DOHH2 (cell line): Measurements from ENCODE around the gene OPRL1.
A peak's percentile ranks its signal among the peaks of the same experiment; 100 is the strongest.

Experiments used
- CTCF ChIP-seq: fragments of 200-600 bp; sonication (generic); IDR thresholded peaks from one replicate; pipeline ENCODE4 v1.5.1; 2014; ENCODE audit warnings: antibody characterized with exemption, mild to moderate bottlenecking, low read depth, low read length; ENCODE audit not compliant: poor library complexity, severe bottlenecking
- EZH2phosphoT487 ChIP-seq: fragments of 200-600 bp; sonication (generic); IDR thresholded peaks from 2 replicates; pipeline ENCODE4 v1.6.1; 2017; ENCODE audit warnings: borderline replicate concordance, mild to moderate bottlenecking, antibody characterized with exemption, low read length, moderate library complexity, mixed read lengths

DNA sequence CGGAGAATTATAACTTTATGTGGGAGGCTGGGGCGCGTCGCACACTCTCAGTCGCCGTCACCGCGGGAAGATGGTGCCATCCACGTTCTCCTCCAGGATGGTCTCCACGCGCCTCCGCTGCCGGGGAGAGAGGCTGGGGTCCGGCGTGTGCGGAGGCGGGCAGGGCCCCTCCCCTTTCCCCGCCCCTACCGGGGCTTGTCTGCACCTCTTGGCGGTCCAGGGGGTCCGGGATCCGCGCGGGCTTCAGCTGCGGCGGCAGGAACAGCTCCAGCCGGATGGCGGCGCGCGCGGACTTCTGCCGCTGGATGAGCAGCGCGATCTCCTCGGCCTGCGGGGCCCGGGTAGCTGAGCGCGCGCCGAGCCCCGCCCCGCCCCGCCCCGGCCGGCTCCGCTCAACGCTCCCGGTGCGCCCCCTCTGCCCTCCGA, 3.5 kb downstream of the OPRL1 start:
- TF ChIP-seq CTCF (peak; percentile 57), EZH2phosphoT487 (no peak)
